WTC11 (cell line): ENCODE results near the gene NRN1L. TPM values are rescaled to one million over a fixed set of nuclear protein-coding genes. Genes with fewer than 3 reads are reported as not detected.
"Not testable (repeated sequence)": the region's sequence is repeated elsewhere in the genome, so short reads cannot be mapped to it uniquely, and the experiment has no call there.

Experiments used
- ATAC-seq: fragments of 200-7000 bp; cut with Tn5 transposase; 2 replicates; pipeline ENCODE4 v1.10.0; 2021; ENCODE audit warnings: mild to moderate bottlenecking, moderate library complexity
- CTCF ChIA-PET: fragments of 300-600 bp; sonication (Branson Sonifier 250); formaldehyde crosslinking; loops from one replicate; lab custom pipeline; 2021; ENCODE audit warnings: antibody characterized with exemption; lab: Charles Lee
- POLR2A ChIA-PET: fragments of 350-600 bp; sonication (Branson Sonifier 250); formaldehyde crosslinking; loops from one replicate; lab custom pipeline; 2021; ENCODE audit warnings: antibody characterized with exemption; lab: Charles Lee
- DNase-seq: peaks from one replicate; pipeline ENCODE4 v3.0.0; 2021; ENCODE audit warnings: low spot score
- H3K27ac Mint-ChIP-seq: 2 replicates; pipeline ENCODE4 v1.8.0; 2021; ENCODE audit warnings: mixed read lengths
- H3K27me3 Mint-ChIP-seq: 2 replicates; pipeline ENCODE4 v1.8.0; 2021; ENCODE audit warnings: low read depth, mild to moderate bottlenecking, moderate library complexity, mixed read lengths
- H3K36me3 Mint-ChIP-seq: 2 replicates; pipeline ENCODE4 v1.8.0; 2021; ENCODE audit warnings: mixed read lengths
- H3K4me1 Mint-ChIP-seq: 2 replicates; pipeline ENCODE4 v1.8.0; 2022; ENCODE audit warnings: mixed read lengths
- H3K4me3 Mint-ChIP-seq: 2 replicates; pipeline ENCODE4 v1.8.0; 2021; ENCODE audit warnings: mild to moderate bottlenecking, moderate library complexity, mixed read lengths
- H3K9me3 Mint-ChIP-seq: 2 replicates; pipeline ENCODE4 v1.8.0; 2021; ENCODE audit warnings: mixed read lengths
- ATF1 ChIP-seq: sonication (generic); formaldehyde crosslinking; IDR thresholded peaks from 2 replicates; pipeline ENCODE4 v1.8.1; 2023; ENCODE audit warnings: mild to moderate bottlenecking, moderate library complexity, missing genetic modification reagents
- CBFB ChIP-seq: sonication (generic); formaldehyde crosslinking; IDR thresholded peaks from 2 replicates; pipeline ENCODE4 v1.8.1; 2022; ENCODE audit warnings: mild to moderate bottlenecking, low read depth, missing genetic modification reagents
- ESRRA ChIP-seq: sonication (generic); formaldehyde crosslinking; IDR thresholded peaks from 2 replicates; pipeline ENCODE4 v1.8.1; 2022; ENCODE audit warnings: mild to moderate bottlenecking, missing genetic modification reagents, borderline replicate concordance
- ETV6 ChIP-seq: sonication (generic); formaldehyde crosslinking; IDR thresholded peaks from 2 replicates; pipeline ENCODE4 v1.8.1; 2022; ENCODE audit warnings: mild to moderate bottlenecking, missing genetic modification reagents
- MXD4 ChIP-seq: fragments of 250-450 bp; sonication (Bioruptor Pico); IDR thresholded peaks from 2 replicates; pipeline ENCODE4 v1.8.0; 2021; ENCODE audit warnings: mild to moderate bottlenecking, moderate library complexity, borderline replicate concordance
- NFATC4 ChIP-seq: fragments of 250-450 bp; sonication (Bioruptor Pico); IDR thresholded peaks from 2 replicates; pipeline ENCODE4 v1.9.0; 2021; ENCODE audit warnings: mild to moderate bottlenecking
- NFYB ChIP-seq: sonication (generic); formaldehyde crosslinking; conservative IDR thresholded peaks from 2 replicates; pipeline ENCODE4 v1.8.0; 2022; ENCODE audit warnings: low read depth, missing genetic modification reagents
- NR3C1 ChIP-seq: sonication (generic); formaldehyde crosslinking; conservative IDR thresholded peaks from 2 replicates; pipeline ENCODE4 v1.8.1; 2023; ENCODE audit warnings: low read depth, mild to moderate bottlenecking, missing genetic modification reagents
- PRRX2 ChIP-seq: fragments of 250-450 bp; sonication (Bioruptor Pico); IDR thresholded peaks from 2 replicates; pipeline ENCODE4 v1.8.0; 2021; ENCODE audit warnings: mild to moderate bottlenecking
- TCF7 ChIP-seq: sonication (generic); formaldehyde crosslinking; IDR thresholded peaks from 2 replicates; pipeline ENCODE4 v1.8.0; 2022; ENCODE audit warnings: mild to moderate bottlenecking, low read depth, missing genetic modification reagents, moderate library complexity
- TEAD1 ChIP-seq: sonication (generic); formaldehyde crosslinking; IDR thresholded peaks from 2 replicates; pipeline ENCODE4 v1.8.0; 2022; ENCODE audit warnings: mild to moderate bottlenecking, missing genetic modification reagents
- ZNF232 ChIP-seq: sonication (generic); formaldehyde crosslinking; IDR thresholded peaks from 2 replicates; pipeline ENCODE4 v1.8.0; 2022; ENCODE audit warnings: mild to moderate bottlenecking, missing genetic modification reagents
- ZNF317 ChIP-seq: sonication (generic); formaldehyde crosslinking; IDR thresholded peaks from 2 replicates; pipeline ENCODE4 v1.8.1; 2023; ENCODE audit warnings: low read depth, mild to moderate bottlenecking, moderate library complexity, missing genetic modification reagents, borderline replicate concordance
- ZNF396 ChIP-seq: fragments of 250-450 bp; sonication (Bioruptor Pico); IDR thresholded peaks from 2 replicates; pipeline ENCODE4 v1.8.0; 2021; ENCODE audit warnings: mild to moderate bottlenecking, moderate library complexity, borderline replicate concordance
- total RNA-seq: library from RNA; stranded (reverse); gene quantifications from 3 replicates; pipeline ENCODE4 v1.2.3, GENCODE V29; 2021
- TF ChIP-seq, protein P1 (sequence below): sonication (generic); formaldehyde crosslinking; IDR thresholded peaks from 2 replicates; pipeline ENCODE4 v1.8.0; 2023; ENCODE audit warnings: missing genetic modification reagents, mild to moderate bottlenecking, borderline replicate concordance
- TF ChIP-seq, protein P2 (sequence below): sonication (generic); formaldehyde crosslinking; IDR thresholded peaks from 2 replicates; pipeline ENCODE4 v1.8.0; 2022; ENCODE audit warnings: mild to moderate bottlenecking, missing genetic modification reagents
- TF ChIP-seq, protein P3 (sequence below): sonication (generic); formaldehyde crosslinking; IDR thresholded peaks from 2 replicates; pipeline ENCODE4 v1.8.1; 2022; ENCODE audit warnings: low read depth, mild to moderate bottlenecking, moderate library complexity, missing genetic modification reagents, borderline replicate concordance
- TF ChIP-seq, protein P4 (sequence below): fragments of 250-450 bp; sonication (Bioruptor Pico); IDR thresholded peaks from 2 replicates; pipeline ENCODE4 v1.9.0; 2021; ENCODE audit warnings: mild to moderate bottlenecking

Gene NRN1L
- total RNA-seq, 1 experiment from 2014 or later, result 12.4 TPM

DNA sequence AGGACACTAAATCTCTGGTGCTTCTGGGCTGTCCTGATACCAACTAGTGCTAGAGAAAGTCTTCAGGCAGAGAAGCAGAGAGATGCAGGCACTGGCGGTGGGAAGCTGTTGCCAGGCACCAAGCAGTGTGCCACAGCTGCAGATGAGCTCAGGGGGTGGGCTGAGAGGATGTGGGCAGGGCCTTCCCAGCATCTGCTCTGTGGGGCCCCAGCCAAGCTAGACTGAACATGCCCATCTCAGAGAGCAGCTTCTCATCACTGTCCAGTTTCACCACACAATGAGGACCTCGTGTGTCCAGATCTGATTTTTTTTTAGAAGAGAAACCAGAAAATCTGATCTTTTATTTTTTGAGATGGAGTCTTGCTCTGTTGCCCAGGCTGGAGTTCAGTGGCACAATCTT lies 25.5 kb downstream of the NRN1L start:
- TF ChIP-seq ZNF396 (CRISPR knock-in tag) (no peak), TCF7 (no peak), MXD4 (CRISPR knock-in tag) (no peak), ZNF232 (CRISPR knock-in tag) (no peak), TEAD1 (CRISPR knock-in tag) (no peak), ZNF317 (no peak), NFYB (no peak), NR3C1 (no peak), NFATC4 (CRISPR knock-in tag) (no peak), CBFB (CRISPR knock-in tag) (no peak)
- TF ChIP-seq, protein P1, sequence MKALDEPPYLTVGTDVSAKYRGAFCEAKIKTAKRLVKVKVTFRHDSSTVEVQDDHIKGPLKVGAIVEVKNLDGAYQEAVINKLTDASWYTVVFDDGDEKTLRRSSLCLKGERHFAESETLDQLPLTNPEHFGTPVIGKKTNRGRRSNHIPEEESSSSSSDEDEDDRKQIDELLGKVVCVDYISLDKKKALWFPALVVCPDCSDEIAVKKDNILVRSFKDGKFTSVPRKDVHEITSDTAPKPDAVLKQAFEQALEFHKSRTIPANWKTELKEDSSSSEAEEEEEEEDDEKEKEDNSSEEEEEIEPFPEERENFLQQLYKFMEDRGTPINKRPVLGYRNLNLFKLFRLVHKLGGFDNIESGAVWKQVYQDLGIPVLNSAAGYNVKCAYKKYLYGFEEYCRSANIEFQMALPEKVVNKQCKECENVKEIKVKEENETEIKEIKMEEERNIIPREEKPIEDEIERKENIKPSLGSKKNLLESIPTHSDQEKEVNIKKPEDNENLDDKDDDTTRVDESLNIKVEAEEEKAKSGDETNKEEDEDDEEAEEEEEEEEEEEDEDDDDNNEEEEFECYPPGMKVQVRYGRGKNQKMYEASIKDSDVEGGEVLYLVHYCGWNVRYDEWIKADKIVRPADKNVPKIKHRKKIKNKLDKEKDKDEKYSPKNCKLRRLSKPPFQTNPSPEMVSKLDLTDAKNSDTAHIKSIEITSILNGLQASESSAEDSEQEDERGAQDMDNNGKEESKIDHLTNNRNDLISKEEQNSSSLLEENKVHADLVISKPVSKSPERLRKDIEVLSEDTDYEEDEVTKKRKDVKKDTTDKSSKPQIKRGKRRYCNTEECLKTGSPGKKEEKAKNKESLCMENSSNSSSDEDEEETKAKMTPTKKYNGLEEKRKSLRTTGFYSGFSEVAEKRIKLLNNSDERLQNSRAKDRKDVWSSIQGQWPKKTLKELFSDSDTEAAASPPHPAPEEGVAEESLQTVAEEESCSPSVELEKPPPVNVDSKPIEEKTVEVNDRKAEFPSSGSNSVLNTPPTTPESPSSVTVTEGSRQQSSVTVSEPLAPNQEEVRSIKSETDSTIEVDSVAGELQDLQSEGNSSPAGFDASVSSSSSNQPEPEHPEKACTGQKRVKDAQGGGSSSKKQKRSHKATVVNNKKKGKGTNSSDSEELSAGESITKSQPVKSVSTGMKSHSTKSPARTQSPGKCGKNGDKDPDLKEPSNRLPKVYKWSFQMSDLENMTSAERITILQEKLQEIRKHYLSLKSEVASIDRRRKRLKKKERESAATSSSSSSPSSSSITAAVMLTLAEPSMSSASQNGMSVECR (CRISPR knock-in tag), result no peak
- TF ChIP-seq, protein P2, sequence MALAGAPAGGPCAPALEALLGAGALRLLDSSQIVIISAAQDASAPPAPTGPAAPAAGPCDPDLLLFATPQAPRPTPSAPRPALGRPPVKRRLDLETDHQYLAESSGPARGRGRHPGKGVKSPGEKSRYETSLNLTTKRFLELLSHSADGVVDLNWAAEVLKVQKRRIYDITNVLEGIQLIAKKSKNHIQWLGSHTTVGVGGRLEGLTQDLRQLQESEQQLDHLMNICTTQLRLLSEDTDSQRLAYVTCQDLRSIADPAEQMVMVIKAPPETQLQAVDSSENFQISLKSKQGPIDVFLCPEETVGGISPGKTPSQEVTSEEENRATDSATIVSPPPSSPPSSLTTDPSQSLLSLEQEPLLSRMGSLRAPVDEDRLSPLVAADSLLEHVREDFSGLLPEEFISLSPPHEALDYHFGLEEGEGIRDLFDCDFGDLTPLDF (CRISPR knock-in tag), result no peak
- TF ChIP-seq, protein P3, sequence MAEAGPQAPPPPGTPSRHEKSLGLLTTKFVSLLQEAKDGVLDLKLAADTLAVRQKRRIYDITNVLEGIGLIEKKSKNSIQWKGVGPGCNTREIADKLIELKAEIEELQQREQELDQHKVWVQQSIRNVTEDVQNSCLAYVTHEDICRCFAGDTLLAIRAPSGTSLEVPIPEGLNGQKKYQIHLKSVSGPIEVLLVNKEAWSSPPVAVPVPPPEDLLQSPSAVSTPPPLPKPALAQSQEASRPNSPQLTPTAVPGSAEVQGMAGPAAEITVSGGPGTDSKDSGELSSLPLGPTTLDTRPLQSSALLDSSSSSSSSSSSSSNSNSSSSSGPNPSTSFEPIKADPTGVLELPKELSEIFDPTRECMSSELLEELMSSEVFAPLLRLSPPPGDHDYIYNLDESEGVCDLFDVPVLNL (CRISPR knock-in tag), result no peak
- TF ChIP-seq, protein P4, sequence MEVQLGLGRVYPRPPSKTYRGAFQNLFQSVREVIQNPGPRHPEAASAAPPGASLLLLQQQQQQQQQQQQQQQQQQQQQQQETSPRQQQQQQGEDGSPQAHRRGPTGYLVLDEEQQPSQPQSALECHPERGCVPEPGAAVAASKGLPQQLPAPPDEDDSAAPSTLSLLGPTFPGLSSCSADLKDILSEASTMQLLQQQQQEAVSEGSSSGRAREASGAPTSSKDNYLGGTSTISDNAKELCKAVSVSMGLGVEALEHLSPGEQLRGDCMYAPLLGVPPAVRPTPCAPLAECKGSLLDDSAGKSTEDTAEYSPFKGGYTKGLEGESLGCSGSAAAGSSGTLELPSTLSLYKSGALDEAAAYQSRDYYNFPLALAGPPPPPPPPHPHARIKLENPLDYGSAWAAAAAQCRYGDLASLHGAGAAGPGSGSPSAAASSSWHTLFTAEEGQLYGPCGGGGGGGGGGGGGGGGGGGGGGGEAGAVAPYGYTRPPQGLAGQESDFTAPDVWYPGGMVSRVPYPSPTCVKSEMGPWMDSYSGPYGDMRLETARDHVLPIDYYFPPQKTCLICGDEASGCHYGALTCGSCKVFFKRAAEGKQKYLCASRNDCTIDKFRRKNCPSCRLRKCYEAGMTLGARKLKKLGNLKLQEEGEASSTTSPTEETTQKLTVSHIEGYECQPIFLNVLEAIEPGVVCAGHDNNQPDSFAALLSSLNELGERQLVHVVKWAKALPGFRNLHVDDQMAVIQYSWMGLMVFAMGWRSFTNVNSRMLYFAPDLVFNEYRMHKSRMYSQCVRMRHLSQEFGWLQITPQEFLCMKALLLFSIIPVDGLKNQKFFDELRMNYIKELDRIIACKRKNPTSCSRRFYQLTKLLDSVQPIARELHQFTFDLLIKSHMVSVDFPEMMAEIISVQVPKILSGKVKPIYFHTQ (CRISPR knock-in tag), result no peak
- DNase-seq, result no peak
- H3K36me3 Mint-ChIP-seq, result peaks cover 17% of the 10 kb centered on the region
- POLR2A ChIA-PET, result no interaction called here
- no peaks in the 10 kb centered on the region for H3K9me3 Mint-ChIP-seq
- ATAC-seq, result no peak
- CTCF ChIA-PET, result interaction anchor here (1.1 to 1.9 kb wide), 3 partner anchors 15 to 94 kb away, joined by 3 to 11 read pairs (median 4); partner anchors contain the start of gene NRN1L
- no peak overlapping the region for H3K4me3 Mint-ChIP-seq
- H3K27me3 Mint-ChIP-seq, result no peaks in the 10 kb centered on the region
- H3K4me1 Mint-ChIP-seq, result peaks cover 13% of the 10 kb centered on the region
- H3K27ac Mint-ChIP-seq, result peak overlapping the region; percentile 78; the same call in 1 of the 2 replicates

DNA sequence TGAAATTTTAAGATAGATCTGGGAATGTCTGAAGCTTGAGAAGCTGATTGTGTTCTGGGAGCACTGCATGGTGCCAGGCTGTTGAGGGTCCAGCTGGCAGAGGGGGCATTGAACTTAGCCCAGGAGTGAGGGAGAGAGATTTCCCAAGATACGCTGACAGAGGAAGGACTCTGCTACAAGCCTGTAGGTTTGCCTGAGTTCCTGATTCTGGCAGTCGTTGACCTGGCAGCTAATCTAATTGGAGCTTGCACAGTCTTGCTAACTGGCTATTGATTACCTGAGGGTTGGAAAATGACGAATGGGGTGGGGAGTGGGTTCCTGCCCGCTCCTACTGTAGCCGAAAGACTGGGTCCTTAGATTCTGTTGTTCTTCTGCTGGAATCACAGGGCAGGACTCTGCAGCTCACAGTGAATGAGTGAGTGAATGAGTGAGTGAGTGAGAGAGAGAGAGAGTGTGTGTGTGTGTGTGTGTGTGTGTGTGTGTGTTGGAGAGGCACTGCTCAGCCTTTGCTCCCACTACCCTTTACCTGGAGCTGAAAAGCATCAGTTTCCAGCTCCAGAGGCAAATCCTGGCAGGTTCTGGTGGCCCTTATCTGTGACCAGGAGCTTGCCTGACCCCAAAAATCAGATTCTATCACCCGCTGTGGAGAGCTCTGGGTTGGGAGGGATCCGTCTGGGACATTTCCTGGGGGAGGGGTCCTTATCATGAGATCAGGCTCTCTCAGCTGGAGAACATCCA lies 30.2 kb downstream of the NRN1L start:
- no peaks in the 10 kb centered on the region for H3K9me3 Mint-ChIP-seq
- ATAC-seq (peak; percentile 33; the same call in 1 of the 2 replicates), DNase-seq (no peak)
- H3K27me3 Mint-ChIP-seq, result no peaks in the 10 kb centered on the region; the same call in 1 of the 2 replicates
- H3K4me3 Mint-ChIP-seq, result peak overlapping the region; percentile 32
- ChIA-PET CTCF (interaction anchor here (0.7 to 2.5 kb wide), 11 partner anchors 10 to 127 kb away, joined by 3 to 24 read pairs (median 4); partner anchors contain the start of genes DDX28, DUS2, LCAT and NRN1L), POLR2A (interaction anchor here (0.8 kb wide), 1 partner anchor 31 kb away, joined by 3 read pairs; no protein-coding TSS in a partner anchor)
- H3K36me3 Mint-ChIP-seq, result peaks cover 5% of the 10 kb centered on the region
- TF ChIP-seq PRRX2 (CRISPR knock-in tag) (no peak), ETV6 (CRISPR knock-in tag) (no peak), ATF1 (CRISPR knock-in tag) (no peak), TCF7 (no peak), ESRRA (CRISPR knock-in tag) (no peak)
- peak overlapping the region; percentile 91 for H3K27ac Mint-ChIP-seq
- H3K4me1 Mint-ChIP-seq, result peaks cover 38% of the 10 kb centered on the region

DNA sequence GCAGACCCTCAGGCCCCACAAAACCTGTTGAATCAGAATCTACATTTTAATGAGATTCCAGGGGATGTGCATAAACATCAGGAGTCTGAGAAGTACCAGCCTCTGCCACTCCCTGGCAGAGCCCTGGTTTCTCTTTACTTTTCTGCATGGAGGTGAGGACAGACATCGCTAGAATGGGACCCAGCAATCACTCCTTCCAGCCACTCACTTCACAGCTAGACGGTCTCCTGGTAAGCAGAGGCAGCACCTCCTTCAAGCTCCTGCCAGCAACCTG lies 30.7 kb downstream of the NRN1L start:
- DNase-seq, H3K9me3 Mint-ChIP-seq, H3K36me3 Mint-ChIP-seq, H3K27me3 Mint-ChIP-seq: not testable (repeated sequence)
- CTCF ChIA-PET, result interaction anchor here (0.7 to 2.5 kb wide), 11 partner anchors 9 to 127 kb away, joined by 3 to 24 read pairs (median 4); partner anchors contain the start of genes DDX28, DUS2, LCAT and NRN1L
- H3K27ac Mint-ChIP-seq, result peak overlapping the region; percentile 91
- peaks cover 38% of the 10 kb centered on the region for H3K4me1 Mint-ChIP-seq
- POLR2A ChIA-PET, result interaction anchor here (0.8 kb wide), 1 partner anchor 31 kb away, joined by 3 read pairs; no protein-coding TSS in a partner anchor
- H3K4me3 Mint-ChIP-seq, result peak overlapping the region; percentile 32; the same call in 1 of the 2 replicates
- peak; percentile 60 for ATAC-seq
